ENCODE measurements around the gene UBE2H. TPM values are rescaled to one million over a fixed set of nuclear protein-coding genes. Genes with fewer than 3 reads are reported as not detected.

Gene UBE2H
- total and polyA plus RNA-seq, 8 donors: 58.7 to 121 (median 82.8) TPM

DNA sequence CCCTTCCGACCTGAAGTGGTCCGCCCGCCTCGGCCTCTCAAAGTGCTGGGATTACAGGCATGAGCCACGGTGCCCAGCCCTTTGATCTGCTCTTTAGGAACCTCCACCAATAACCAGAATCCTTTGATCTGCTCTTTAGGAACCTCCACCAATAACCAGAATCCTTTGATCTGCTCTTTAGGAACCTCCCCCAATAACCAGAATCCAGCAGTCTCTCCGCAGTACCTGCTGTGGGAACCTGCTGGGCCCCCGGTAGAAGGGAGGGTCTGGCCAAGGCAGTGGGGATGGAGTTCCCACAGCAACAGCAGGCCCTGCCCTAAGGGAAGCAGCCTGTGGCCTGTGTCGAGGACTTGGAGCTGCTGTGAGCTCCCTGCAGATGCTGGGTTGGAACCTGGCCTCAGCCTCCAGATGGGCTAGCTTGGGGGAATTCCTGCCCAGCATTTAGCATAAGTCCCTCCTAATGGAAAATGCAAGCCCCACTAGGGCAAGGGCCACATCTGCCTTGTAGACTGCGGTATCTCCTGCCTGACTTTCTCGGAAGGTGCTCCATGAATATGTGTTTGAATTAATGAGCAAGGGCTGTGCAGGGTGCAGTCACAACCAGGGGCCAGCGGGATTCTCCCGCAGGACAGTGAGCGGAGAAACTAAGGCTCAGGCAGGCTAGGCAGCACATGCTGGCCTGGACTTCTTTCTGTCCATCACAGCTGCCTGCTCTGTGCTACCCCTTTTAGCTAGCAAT lies 165.8 kb downstream of the UBE2H start:
- peaks cover 52 to 100% of the 10 kb centered on the region in 2 donors for H3K27me3 ChIP-seq
- DNase-seq: no peak
- TF ChIP-seq, protein P1, sequence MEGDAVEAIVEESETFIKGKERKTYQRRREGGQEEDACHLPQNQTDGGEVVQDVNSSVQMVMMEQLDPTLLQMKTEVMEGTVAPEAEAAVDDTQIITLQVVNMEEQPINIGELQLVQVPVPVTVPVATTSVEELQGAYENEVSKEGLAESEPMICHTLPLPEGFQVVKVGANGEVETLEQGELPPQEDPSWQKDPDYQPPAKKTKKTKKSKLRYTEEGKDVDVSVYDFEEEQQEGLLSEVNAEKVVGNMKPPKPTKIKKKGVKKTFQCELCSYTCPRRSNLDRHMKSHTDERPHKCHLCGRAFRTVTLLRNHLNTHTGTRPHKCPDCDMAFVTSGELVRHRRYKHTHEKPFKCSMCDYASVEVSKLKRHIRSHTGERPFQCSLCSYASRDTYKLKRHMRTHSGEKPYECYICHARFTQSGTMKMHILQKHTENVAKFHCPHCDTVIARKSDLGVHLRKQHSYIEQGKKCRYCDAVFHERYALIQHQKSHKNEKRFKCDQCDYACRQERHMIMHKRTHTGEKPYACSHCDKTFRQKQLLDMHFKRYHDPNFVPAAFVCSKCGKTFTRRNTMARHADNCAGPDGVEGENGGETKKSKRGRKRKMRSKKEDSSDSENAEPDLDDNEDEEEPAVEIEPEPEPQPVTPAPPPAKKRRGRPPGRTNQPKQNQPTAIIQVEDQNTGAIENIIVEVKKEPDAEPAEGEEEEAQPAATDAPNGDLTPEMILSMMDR (IDR thresholded peaks at IDR 0.05): no peak
- no peak overlapping the region for H3K27ac ChIP-seq
- peaks cover 24 to 35% of the 10 kb centered on the region in 2 donors for H3K4me1 ChIP-seq
- intact Hi-C loops (cut with DNase I): no loop called here
- no peak overlapping the region for H3K4me3 ChIP-seq
- ATAC-seq: no peak
- H3K36me3 ChIP-seq: no peaks in the 10 kb centered on the region
- no peaks in the 10 kb centered on the region for H3K9me3 ChIP-seq

- Histone ChIP-seq H3K27ac (no peak overlapping the region), H3K9me3 (no peaks in the 10 kb centered on the region), H3K36me3 (no peaks in the 10 kb centered on the region), H3K4me1 (peaks cover 34 to 46% of the 10 kb centered on the region in 2 donors), H3K4me3 (no peak overlapping the region), H3K27me3 (peaks cover 63 to 100% of the 10 kb centered on the region in 2 donors)
- DNase-seq (no peak), ATAC-seq (no peak)
- TF ChIP-seq, protein P1 (IDR thresholded peaks at IDR 0.05): no peak
- intact Hi-C loops (cut with DNase I): no loop called here
Observed at GRCh38 chr7:129785685-129786514, 166.9 kb downstream of the UBE2H start.

- intact Hi-C loops (cut with DNase I): no loop called here
- Histone ChIP-seq H3K27ac (no peak overlapping the region), H3K4me3 (no peak overlapping the region), H3K9me3 (no peaks in the 10 kb centered on the region), H3K4me1 (peaks cover 38 to 55% of the 10 kb centered on the region in 2 donors), H3K27me3 (peaks cover 72 to 100% of the 10 kb centered on the region in 2 donors), H3K36me3 (no peaks in the 10 kb centered on the region)
- TF ChIP-seq, protein P1 (IDR thresholded peaks at IDR 0.05): no peak
- DNase-seq: peak in 1 of 4 donors; percentile 54
- no peak for ATAC-seq
Observed at GRCh38 chr7:129784783-129785684, 167.7 kb downstream of the UBE2H start.

DNA sequence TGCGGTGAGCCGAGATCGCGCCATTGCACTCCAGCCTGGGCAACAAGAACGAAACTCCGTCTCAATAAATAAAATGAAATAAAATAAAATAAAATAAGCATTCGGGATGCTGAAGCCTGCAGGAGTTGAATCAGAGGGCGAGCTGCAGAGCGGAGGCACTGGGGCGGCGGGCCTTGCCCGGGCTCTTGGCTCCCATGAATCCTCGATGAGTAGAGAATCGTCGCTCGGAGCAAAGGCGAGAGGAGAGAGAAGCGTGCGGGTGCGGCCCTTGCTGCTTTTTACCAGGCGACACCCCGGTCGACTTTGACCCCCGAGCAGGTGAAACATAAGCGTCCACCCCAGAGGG lies 168.3 kb downstream of the UBE2H start:
- TF ChIP-seq, protein P1 (IDR thresholded peaks at IDR 0.05): no peak
- H3K27me3 ChIP-seq: peaks cover 78 to 100% of the 10 kb centered on the region in 2 donors
- H3K4me1 ChIP-seq: peaks cover 44 to 61% of the 10 kb centered on the region in 2 donors
- H3K27ac ChIP-seq: no peak overlapping the region
- intact Hi-C loops (cut with DNase I): no loop called here
- no peak for ATAC-seq
- no peak for DNase-seq
- H3K9me3 ChIP-seq: no peaks in the 10 kb centered on the region
- no peaks in the 10 kb centered on the region for H3K36me3 ChIP-seq
- no peak overlapping the region for H3K4me3 ChIP-seq

All from left lung (tissue), 10 donors.